Heart left ventricle (tissue), 16 donors: Measurements from ENCODE around the gene PADI2. TPM values are rescaled to one million over a fixed set of nuclear protein-coding genes. Genes with fewer than 3 reads are reported as not detected.
"Not testable (repeated sequence)": the region's sequence is repeated elsewhere in the genome, so short reads cannot be mapped to it uniquely, and the experiment has no call there.

Experiments used
- ATAC-seq, 4 donors: fragments of 200-7000 bp; cut with Tn5 transposase; one replicate each; pipeline ENCODE4 v1.9.1; 2020 to 2022; ENCODE audit warnings: moderate library complexity in 4 of 4, mild to moderate bottlenecking in 3 of 4, moderate number of reproducible peaks in 1 of 4
- DNase-seq, 5 donors: peaks; one replicate each; pipeline ENCODE4 v3.0.0-alpha.2; 2020
- H3K27ac ChIP-seq, 12 donors: fragments of 200-600 bp; sonication (generic) in 4 of 12; one replicate each; pipeline versions ENCODE4 v1.5.0 to v1.8.0; 2016 to 2022; ENCODE audit warnings: mild to moderate bottlenecking in 2 of 12
- H3K27me3 ChIP-seq, 9 donors: fragments of 200-600 bp; sonication (generic) in 2 of 9; one replicate each; pipeline versions ENCODE4 v1.5.1 to v1.8.0; 2016 to 2022; ENCODE audit warnings: mild to moderate bottlenecking in 3 of 9
- H3K36me3 ChIP-seq, 9 donors: fragments of 200-600 bp; sonication (generic) in 2 of 9; one replicate each; pipeline versions ENCODE4 v1.5.0 to v1.8.0; 2018 to 2022; ENCODE audit warnings: mild to moderate bottlenecking in 2 of 9
- H3K4me1 ChIP-seq, 12 donors: fragments of 200-600 bp; sonication (generic) in 4 of 12; one replicate each; pipeline versions ENCODE4 v1.5.0 to v1.8.0; 2016 to 2022; ENCODE audit warnings: mild to moderate bottlenecking in 3 of 12
- H3K4me3 ChIP-seq, 12 donors: fragments of 200-600 bp; sonication (generic) in 4 of 12; one replicate each; pipeline versions ENCODE4 v1.5.0 to v1.8.0; 2017 to 2022; ENCODE audit warnings: mild to moderate bottlenecking in 9 of 12, moderate library complexity in 4 of 12
- H3K9me3 ChIP-seq, 12 donors: fragments of 200-600 bp; sonication (generic) in 4 of 12; one replicate each; pipeline versions ENCODE4 v1.5.0 to v1.8.0; 2016 to 2022; ENCODE audit warnings: mild to moderate bottlenecking in 1 of 12
- POLR2A ChIP-seq, 2 donors: fragments of 450-650 bp; IDR thresholded peaks; one replicate each; pipeline ENCODE4 v1.6.1; 2017; ENCODE audit warnings: antibody characterized with exemption in 2 of 2, mild to moderate bottlenecking in 2 of 2, moderate library complexity in 2 of 2
- WGBS, 4 donors: extraction: QIAGEN DNeasy Blood & Tissue Kit in 2 of 4; methylation state at CpG; one replicate each; pipeline versions ENCODE4 v1.1.5 to v1.1.7; 2013 to 2018; 5-methylcytosine and 5-hydroxymethylcytosine counted together
- intact Hi-C, 10 donors: fragments of 100-400 bp; cut with DNase I; formaldehyde crosslinking; loops; one replicate each; pipeline versions ENCODE4 v1.11.1 to v1.14.2; 2022
- polyA plus RNA-seq, 2 donors: library from polyadenylated mRNA; stranded (reverse); fragments of 200-250 nt; gene quantifications; one replicate each; pipeline ENCODE4 v1.2.3, GENCODE V29; 2013
- total RNA-seq, 9 donors: library from RNA; depleted of rRNA in 2 of 9; stranded (reverse); fragments of >200 nt in 2 of 9; fragmentation: NEBNext Ultra II Directional in 3 of 9; extraction: Animal tissue kit (Norgen Biotek cat#: 25700) in 3 of 9; gene quantifications; one replicate each; pipeline versions ENCODE4 v1.1.0 to v1.2.4, GENCODE V29; 2016 to 2023
- TF ChIP-seq, protein P1 (sequence below), 12 donors: fragments of 200-600 bp; sonication (generic) in 4 of 12; IDR thresholded peaks; one replicate each; pipeline versions ENCODE4 v1.5.0 to v1.8.0; 2018 to 2022; ENCODE audit warnings: antibody characterized with exemption in 12 of 12, mild to moderate bottlenecking in 5 of 12
- donor health status: ischemic (EF 13 %, LVEDD 7.1; RV severe dilation, severe dysfunction).
- donor health status: healthy with polysubstance abuse.
- donor health status: DM: no; HTN: yes; CAD: no.
- donor health status: DM: no; HTN: no; CAD: no.
- donor health status: ischemic (EF 25% LVEDD 6.9; RV normal size, moderate dysfunction).
- donor health status: ischemic (EF 25% LVEDD 5.7; RV mildly dilated, moderate dysfunction).
- donor health status: healthy.
- donor health status: DM: yes; HTN: yes; CAD: no.
- donor health status: ischemic (EF 35%, LVEDD 5.7; RV mildly dilated, moderate dysfunction).
- donor health status: nonischemic (EF 11% LVEDD 7.7; RV severe dilation, severe dysfunction).
- donor health status: DM: yes; HTN: yes; CAD: no.
- donor health status: PGD.
- donor health status: ischemic (EF 29% LVEDD 5.4; RV normal size, mild dysfunction).
- donor health status: nonischemic (EF 23%, LVEDD 6.1; RV moderate dilation, normal function).

PADI2 gene
- total and polyA plus RNA-seq, 11 donors: 0.08 to 2.0 (median 0.49) TPM

DNA sequence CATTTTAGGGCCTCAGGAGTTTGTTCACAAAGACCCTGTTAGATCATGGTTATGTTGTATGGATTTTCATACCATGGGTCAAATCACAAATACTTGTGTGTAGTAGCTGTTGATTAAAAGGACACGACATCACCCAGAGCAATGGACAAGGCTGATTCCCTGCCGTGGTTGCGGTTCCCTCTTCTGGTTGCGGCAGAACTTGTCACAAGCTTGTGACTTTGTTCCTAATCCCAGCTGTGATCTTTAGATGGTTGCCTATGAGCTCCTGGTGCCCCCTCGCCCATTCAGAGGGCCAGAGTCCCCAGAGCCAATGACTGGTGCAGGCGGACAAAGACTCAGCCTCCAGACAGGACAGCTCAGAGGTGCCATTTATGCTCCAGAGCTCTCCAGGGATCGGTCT, 53.6 kb downstream of the PADI2 start:
- Histone ChIP-seq H3K36me3 (no peaks in the 10 kb centered on the region), H3K4me1 (peaks cover 0 to 15% (median 2%) of the 10 kb centered on the region in 12 donors), H3K9me3 (peaks cover 0 to 15% (median 4%) of the 10 kb centered on the region in 12 donors), H3K27me3 (no peaks in the 10 kb centered on the region), H3K27ac (peak overlapping the region in 1 of 12 donors; percentile 42), H3K4me3 (no peak overlapping the region)
- DNase-seq (no peak), ATAC-seq (no peak)
- intact Hi-C loops: loop anchor here in 2 of 10 donors (10.0 kb wide), 1 partner anchor 59 kb away; no protein-coding TSS in a partner anchor
- TF ChIP-seq POLR2A (IDR thresholded peaks at IDR 0.05): no peak
- TF ChIP-seq, protein P1, sequence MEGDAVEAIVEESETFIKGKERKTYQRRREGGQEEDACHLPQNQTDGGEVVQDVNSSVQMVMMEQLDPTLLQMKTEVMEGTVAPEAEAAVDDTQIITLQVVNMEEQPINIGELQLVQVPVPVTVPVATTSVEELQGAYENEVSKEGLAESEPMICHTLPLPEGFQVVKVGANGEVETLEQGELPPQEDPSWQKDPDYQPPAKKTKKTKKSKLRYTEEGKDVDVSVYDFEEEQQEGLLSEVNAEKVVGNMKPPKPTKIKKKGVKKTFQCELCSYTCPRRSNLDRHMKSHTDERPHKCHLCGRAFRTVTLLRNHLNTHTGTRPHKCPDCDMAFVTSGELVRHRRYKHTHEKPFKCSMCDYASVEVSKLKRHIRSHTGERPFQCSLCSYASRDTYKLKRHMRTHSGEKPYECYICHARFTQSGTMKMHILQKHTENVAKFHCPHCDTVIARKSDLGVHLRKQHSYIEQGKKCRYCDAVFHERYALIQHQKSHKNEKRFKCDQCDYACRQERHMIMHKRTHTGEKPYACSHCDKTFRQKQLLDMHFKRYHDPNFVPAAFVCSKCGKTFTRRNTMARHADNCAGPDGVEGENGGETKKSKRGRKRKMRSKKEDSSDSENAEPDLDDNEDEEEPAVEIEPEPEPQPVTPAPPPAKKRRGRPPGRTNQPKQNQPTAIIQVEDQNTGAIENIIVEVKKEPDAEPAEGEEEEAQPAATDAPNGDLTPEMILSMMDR (IDR thresholded peaks at IDR 0.05): no peak
- 75 to 83% (median 81%) methylated on average over 7 of the region's 7 CpGs for WGBS, 4 donors

DNA sequence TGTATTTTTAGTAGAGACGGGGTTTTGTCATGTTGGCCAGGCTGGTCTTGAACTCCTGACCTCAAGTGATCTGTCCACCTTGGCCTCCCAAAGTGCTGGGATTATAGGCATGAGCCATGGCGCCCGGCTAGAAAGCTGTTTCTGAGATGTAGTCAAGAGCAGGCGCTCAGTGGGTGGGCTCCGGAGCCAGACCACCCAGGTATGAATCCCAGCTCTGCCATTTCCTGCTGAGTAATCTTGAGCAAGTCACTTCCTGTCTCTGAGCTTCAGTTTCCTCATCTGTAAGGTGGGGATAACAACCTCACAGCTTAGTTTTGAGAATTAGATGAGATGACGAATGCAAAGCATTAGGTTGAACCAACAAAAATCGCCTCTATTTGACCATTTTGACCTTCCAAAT, 56.5 kb downstream of the PADI2 start:
- ATAC-seq, H3K4me3 ChIP-seq, H3K36me3 ChIP-seq, DNase-seq, H3K27me3 ChIP-seq, H3K27ac ChIP-seq: not testable (repeated sequence)
- Histone ChIP-seq H3K4me1 (peaks cover 0 to 20% (median 2%) of the 10 kb centered on the region in 12 donors), H3K9me3 (peaks cover 0 to 15% (median 4%) of the 10 kb centered on the region in 12 donors)
- intact Hi-C loops: loop anchor here in 3 of 10 donors (2.0 to 10.0 kb wide), 3 partner anchors 60 to 174 kb away; no protein-coding TSS in a partner anchor
- WGBS, 4 donors: 73 to 87% (median 82%) methylated on average over 7 of the region's 7 CpGs

DNA sequence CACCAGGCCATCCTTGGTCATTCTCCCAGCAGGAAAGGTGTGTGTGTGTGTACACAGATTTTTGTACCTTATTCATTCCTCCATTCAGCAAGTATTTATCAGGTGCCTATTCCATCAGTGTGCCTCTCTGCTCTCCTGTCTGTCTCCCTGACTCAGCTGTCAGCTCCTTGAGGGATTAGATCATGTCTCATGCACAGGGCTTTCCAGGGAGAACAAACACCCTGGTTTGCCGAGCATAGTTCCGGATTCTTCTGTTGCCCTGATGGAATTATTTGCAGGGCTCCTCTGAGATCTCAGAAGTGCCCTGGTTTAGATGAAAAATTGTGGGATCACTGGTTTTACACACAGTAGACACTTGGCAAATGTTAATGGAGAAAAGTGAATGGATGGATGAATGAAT, 57.4 kb downstream of the PADI2 start:
- H3K9me3 ChIP-seq: peaks cover 0 to 15% (median 4%) of the 10 kb centered on the region in 12 donors
- ATAC-seq (no peak), DNase-seq (no peak)
- WGBS, 4 donors: 51 to 75% (median 60%) methylated on average over 2 of the region's 2 CpGs
- peaks cover 0 to 20% (median 2%) of the 10 kb centered on the region in 12 donors for H3K4me1 ChIP-seq
- H3K27me3 ChIP-seq: no peaks in the 10 kb centered on the region
- TF ChIP-seq, protein P1 (IDR thresholded peaks at IDR 0.05): no peak
- no peak for TF ChIP-seq POLR2A (IDR thresholded peaks at IDR 0.05)
- intact Hi-C loops: loop anchor here in 5 of 10 donors (2.0 to 10.0 kb wide), 3 partner anchors 60 to 175 kb away; no protein-coding TSS in a partner anchor
- H3K36me3 ChIP-seq: no peaks in the 10 kb centered on the region
- no peak overlapping the region for H3K4me3 ChIP-seq
- H3K27ac ChIP-seq: no peak overlapping the region

DNA sequence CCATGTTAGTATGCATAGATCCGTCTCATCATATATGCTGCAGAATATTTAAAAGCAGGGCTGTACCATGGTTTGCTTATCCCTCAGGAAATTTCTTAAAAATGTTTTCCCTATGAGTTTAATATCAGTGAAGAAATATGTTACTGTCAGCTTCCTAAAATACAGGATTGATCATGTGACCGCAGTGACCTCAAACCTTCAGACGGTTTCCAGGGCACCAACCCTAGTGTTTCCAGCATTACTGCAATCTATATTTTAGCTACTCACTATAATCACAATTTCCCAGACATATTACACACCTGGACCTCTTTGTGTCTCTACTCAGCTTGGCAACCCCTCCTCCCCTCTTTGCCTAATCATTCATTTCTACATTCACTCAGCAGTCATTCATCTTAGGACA, 57.8 kb downstream of the PADI2 start:
- Histone ChIP-seq H3K36me3 (no peaks in the 10 kb centered on the region), H3K27me3 (no peaks in the 10 kb centered on the region), H3K4me1 (peaks cover 0 to 20% (median 2%) of the 10 kb centered on the region in 12 donors), H3K27ac (no peak overlapping the region), H3K4me3 (no peak overlapping the region), H3K9me3 (peaks cover 0 to 15% (median 4%) of the 10 kb centered on the region in 12 donors)
- ATAC-seq (no peak), DNase-seq (no peak)
- intact Hi-C loops: loop anchor here in 5 of 10 donors (2.0 to 10.0 kb wide), 3 partner anchors 61 to 175 kb away; no protein-coding TSS in a partner anchor
- TF ChIP-seq POLR2A (IDR thresholded peaks at IDR 0.05): no peak
- TF ChIP-seq, protein P1 (IDR thresholded peaks at IDR 0.05): no peak
- 71 to 80% (median 76%) methylated on average over 3 of the region's 3 CpGs for WGBS, 4 donors
